ENCODE data around the gene CFAP221. TPM values are rescaled to one million over a fixed set of nuclear protein-coding genes. Genes with fewer than 3 reads are reported as not detected.

Gene CFAP221
- total RNA-seq, 4 donors from 2014 or later = 0.38 TPM; not detected in 3

DNA sequence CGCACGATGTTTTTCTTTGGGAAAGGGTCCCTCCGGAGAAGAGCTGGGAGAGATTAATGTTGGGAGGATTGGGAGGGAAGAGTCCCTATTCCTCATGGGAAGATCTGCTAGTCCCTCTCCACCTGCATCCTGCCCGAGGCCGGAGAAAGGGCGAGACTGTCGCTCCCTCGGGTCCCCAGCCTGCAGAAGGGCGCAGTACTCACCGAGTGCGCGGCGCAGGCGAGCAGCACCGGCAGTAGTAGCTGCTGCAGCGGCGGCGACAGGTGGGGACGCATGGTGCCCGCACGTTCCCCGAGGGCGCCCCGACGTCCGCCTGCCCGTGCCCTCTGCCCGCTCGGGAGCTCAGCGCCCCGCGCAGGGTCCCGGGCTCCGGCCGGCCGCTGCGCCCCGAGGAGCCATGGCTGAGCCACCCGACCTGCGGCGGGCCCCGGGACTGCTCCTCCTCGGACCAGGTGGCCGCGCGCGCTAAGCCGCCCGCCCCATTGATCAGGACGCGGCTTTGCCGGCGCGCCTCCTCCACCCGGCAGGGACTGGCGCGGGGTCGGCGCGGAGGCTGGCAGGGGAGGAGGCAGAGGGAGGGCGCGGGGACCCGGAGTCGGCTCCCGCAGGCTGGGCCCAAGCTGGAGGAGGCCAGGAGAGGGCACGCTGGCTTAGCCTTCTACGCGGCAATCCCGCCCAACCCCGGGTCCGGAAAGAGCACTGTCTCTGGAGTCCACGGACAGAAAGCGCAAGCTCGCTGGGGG is 20.1 kb upstream of the CFAP221 start, which contains the start of gene SCTR:
Gene SCTR (minus strand): TSS at position 532 of the 743 bp plus-strand sequence. CDS start 257 bp downstream, at position 275.
- no peak within 1 kb of the TSS for H3K27ac ChIP-seq
- intact Hi-C loops (cut with DNase I) = no loop called here
- TF ChIP-seq, protein P1, sequence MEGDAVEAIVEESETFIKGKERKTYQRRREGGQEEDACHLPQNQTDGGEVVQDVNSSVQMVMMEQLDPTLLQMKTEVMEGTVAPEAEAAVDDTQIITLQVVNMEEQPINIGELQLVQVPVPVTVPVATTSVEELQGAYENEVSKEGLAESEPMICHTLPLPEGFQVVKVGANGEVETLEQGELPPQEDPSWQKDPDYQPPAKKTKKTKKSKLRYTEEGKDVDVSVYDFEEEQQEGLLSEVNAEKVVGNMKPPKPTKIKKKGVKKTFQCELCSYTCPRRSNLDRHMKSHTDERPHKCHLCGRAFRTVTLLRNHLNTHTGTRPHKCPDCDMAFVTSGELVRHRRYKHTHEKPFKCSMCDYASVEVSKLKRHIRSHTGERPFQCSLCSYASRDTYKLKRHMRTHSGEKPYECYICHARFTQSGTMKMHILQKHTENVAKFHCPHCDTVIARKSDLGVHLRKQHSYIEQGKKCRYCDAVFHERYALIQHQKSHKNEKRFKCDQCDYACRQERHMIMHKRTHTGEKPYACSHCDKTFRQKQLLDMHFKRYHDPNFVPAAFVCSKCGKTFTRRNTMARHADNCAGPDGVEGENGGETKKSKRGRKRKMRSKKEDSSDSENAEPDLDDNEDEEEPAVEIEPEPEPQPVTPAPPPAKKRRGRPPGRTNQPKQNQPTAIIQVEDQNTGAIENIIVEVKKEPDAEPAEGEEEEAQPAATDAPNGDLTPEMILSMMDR (IDR thresholded peaks at IDR 0.05) = no peak
- no peak for TF ChIP-seq POLR2A (IDR thresholded peaks at IDR 0.05)
- no peak within 1 kb of the TSS for H3K4me3 ChIP-seq
- 18 to 35% methylated on average over 8 to 24 of the region's 74 CpGs for WGBS, 2 donors
- peaks cover 0 to 9% (median 0%) of the 10 kb centered on the region in 3 donors for H3K4me1 ChIP-seq
- no peaks in the 10 kb centered on the region for H3K9me3 ChIP-seq
- DNase-seq = no peak
- no peaks in the 10 kb centered on the region for H3K36me3 ChIP-seq
- peaks cover 0 to 83% (median 8%) of the 10 kb centered on the region in 4 donors for H3K27me3 ChIP-seq

DNA sequence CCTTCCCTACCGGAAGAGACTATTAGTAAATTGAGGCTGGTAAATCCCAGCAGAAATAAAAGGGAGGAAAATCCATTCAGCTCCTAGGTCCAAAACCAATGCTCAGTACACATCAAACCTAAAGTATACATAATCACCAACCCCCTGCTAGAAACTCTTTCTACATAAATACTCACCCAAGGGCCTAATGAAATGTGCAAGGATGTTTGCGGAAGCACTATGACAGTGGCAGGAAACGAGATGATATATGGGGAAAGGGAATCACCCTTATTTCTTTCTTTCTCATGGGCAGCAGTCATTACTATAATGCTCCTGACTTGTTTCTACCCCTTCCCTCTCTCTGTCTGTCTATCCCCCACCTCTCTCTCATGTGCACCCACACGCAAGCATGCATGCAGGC is 18.6 kb upstream of the CFAP221 start:
- Histone ChIP-seq H3K36me3 (no peaks in the 10 kb centered on the region), H3K27me3 (peaks cover 0 to 89% (median 8%) of the 10 kb centered on the region in 4 donors), H3K9me3 (no peaks in the 10 kb centered on the region), H3K4me3 (no peak overlapping the region), H3K4me1 (peaks cover 0 to 9% (median 0%) of the 10 kb centered on the region in 3 donors), H3K27ac (no peak overlapping the region)
- 65 to 67% methylated on average over 4 of the region's 4 CpGs for WGBS, 2 donors
- DNase-seq = no peak
- intact Hi-C loops (cut with DNase I) = no loop called here
- no peak for TF ChIP-seq POLR2A (IDR thresholded peaks at IDR 0.05)
- TF ChIP-seq, protein P1 (IDR thresholded peaks at IDR 0.05) = no peak

DNA sequence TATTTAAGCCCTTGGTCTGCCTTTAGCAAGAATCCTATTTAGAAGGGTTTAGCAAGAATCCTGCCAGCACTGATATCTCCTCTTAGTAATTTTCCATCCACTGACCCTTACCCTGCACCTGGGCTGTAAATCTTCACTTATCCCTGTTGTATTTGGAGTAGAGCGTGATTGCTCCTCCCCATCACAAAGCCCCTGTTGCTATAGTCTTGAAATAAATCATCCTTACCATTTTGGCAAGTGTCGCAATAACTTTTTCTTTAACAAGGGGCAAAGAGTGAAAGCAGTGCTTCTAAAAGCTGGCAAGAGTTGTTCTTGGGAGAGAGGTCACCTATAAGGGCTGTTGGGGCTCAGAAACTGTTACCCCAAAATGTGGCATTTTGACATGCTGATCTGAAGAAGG is 16.2 kb upstream of the CFAP221 start:
- 72 to 82% methylated on average over 2 of the region's 2 CpGs for WGBS, 2 donors
- peaks cover 0 to 2% (median 0%) of the 10 kb centered on the region in 3 donors for H3K9me3 ChIP-seq
- H3K36me3 ChIP-seq = no peaks in the 10 kb centered on the region
- H3K27ac ChIP-seq = no peak overlapping the region
- DNase-seq = no peak
- H3K4me3 ChIP-seq = no peak overlapping the region
- peaks cover 0 to 68% (median 8%) of the 10 kb centered on the region in 4 donors for H3K27me3 ChIP-seq
- intact Hi-C loops (cut with DNase I) = no loop called here
- H3K4me1 ChIP-seq = peaks cover 0 to 9% (median 0%) of the 10 kb centered on the region in 3 donors
- TF ChIP-seq POLR2A (IDR thresholded peaks at IDR 0.05) = no peak
- TF ChIP-seq, protein P1 (IDR thresholded peaks at IDR 0.05) = no peak

DNA sequence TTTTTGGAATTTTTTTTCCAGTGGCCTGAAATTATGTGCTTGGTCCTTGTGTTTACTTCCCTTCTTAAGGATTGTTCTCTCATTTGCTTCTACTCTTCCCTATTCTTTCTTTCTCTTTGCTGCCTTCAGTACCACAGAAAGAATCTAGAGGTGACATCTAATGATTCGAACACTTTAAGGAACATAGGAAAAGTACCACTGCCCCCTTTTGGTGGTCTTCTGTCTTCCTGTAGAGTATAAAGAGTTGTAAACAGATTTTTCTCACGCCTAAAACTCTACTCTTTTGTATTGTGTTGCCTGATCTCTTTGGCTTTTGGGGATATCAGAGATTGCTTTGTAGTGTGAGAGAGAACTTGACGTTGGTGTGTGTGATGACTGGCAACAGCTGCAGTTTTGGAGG is 13.0 kb upstream of the CFAP221 start:
- no peak overlapping the region for H3K27ac ChIP-seq
- WGBS, 2 donors = 41 to 43% methylated on average over 3 of the region's 3 CpGs
- peaks cover 0 to 41% (median 0%) of the 10 kb centered on the region in 4 donors for H3K27me3 ChIP-seq
- H3K36me3 ChIP-seq = no peaks in the 10 kb centered on the region
- H3K4me1 ChIP-seq = no peaks in the 10 kb centered on the region
- DNase-seq = no peak
- intact Hi-C loops (cut with DNase I) = no loop called here
- H3K4me3 ChIP-seq = no peak overlapping the region
- TF ChIP-seq, protein P1 (IDR thresholded peaks at IDR 0.05) = no peak
- TF ChIP-seq POLR2A (IDR thresholded peaks at IDR 0.05) = no peak
- peaks cover 0 to 15% (median 0%) of the 10 kb centered on the region in 3 donors for H3K9me3 ChIP-seq

DNA sequence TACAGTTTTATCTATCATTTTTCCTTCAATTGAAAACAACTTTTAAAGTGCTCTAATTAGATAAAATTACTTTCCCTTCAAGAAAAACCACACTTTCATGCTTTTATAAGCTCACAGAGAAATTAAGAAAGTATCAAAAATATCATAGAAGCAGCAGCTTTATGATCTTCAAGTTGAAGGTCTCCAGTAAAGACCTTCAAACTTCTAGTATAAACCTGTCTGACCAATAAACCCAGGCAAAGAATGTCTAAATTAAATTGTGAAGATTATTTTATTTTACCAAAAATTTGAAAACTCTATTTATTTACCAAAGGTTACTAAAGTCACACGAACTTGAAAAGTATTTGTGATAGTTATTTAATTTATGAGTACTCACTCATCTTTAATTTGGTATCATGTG is 10.7 kb upstream of the CFAP221 start:
- Histone ChIP-seq H3K27me3 (peaks cover 0 to 37% (median 0%) of the 10 kb centered on the region in 4 donors), H3K4me1 (no peaks in the 10 kb centered on the region), H3K36me3 (no peaks in the 10 kb centered on the region), H3K4me3 (no peak overlapping the region), H3K9me3 (peaks cover 0 to 15% (median 0%) of the 10 kb centered on the region in 3 donors), H3K27ac (no peak overlapping the region)
- WGBS, 2 donors = 58 to 68% methylated on average over 1 of the region's 1 CpG
- TF ChIP-seq, protein P1 (IDR thresholded peaks at IDR 0.05) = no peak
- no peak for TF ChIP-seq POLR2A (IDR thresholded peaks at IDR 0.05)
- intact Hi-C loops (cut with DNase I) = no loop called here
- no peak for DNase-seq
